ENCODE measurements around the gene LRRC49.
"Not testable (repeated sequence)": the region's sequence is repeated elsewhere in the genome, so short reads cannot be mapped to it uniquely, and the experiment has no call there.

The LRRC49 gene

GRCh38 chr15:70892002-70892911 is at the start of gene LRRC49, which contains the start of gene THAP10:
Gene LRRC49, plus strand, starts transcription at chr15:70892826. Its CDS starts 69 bp downstream, at chr15:70892895.
Gene THAP10, minus strand, starts transcription at chr15:70892433. Its CDS starts 161 bp downstream, at chr15:70892272.
- peak; percentile 91 for DNase-seq (ENCODE audit: low spot score)

- DNase-seq (ENCODE audit: low spot score) = no peak
These were observed 46.8 kb upstream of the LRRC49 start for GRCh38 chr15:70845602-70846360.

GRCh38 chr15:70851889-70852288 is 40.7 kb upstream of the LRRC49 start:
- DNase-seq (ENCODE audit: low spot score) = no peak

GRCh38 chr15:70852501-70853317 is 39.9 kb upstream of the LRRC49 start:
- DNase-seq (ENCODE audit: low spot score) = no peak

GRCh38 chr15:70853318-70853972 is 39.2 kb upstream of the LRRC49 start:
- peak; percentile 70 for DNase-seq (ENCODE audit: low spot score)

GRCh38 chr15:70853973-70854665 is 38.5 kb upstream of the LRRC49 start, which contains the start of gene LARP6:
Gene LARP6, minus strand, starts transcription at chr15:70854157. Its CDS starts 69 bp downstream, at chr15:70854088.
- DNase-seq (ENCODE audit: low spot score) = peak; percentile 84

- DNase-seq (ENCODE audit: low spot score) = no peak
These were observed 38.0 kb upstream of the LRRC49 start for GRCh38 chr15:70854666-70854976.

GRCh38 chr15:70855764-70856163 is 36.9 kb upstream of the LRRC49 start:
- DNase-seq (ENCODE audit: low spot score) = no peak

GRCh38 chr15:70856177-70856883 is 36.3 kb upstream of the LRRC49 start:
- no peak for DNase-seq (ENCODE audit: low spot score)

- no peak for DNase-seq (ENCODE audit: low spot score)
These were observed 35.6 kb upstream of the LRRC49 start for GRCh38 chr15:70856884-70857561.

- no peak for DNase-seq (ENCODE audit: low spot score)
These were observed 34.9 kb upstream of the LRRC49 start for GRCh38 chr15:70857562-70858285.

GRCh38 chr15:70858614-70859321 is 33.9 kb upstream of the LRRC49 start:
- DNase-seq (ENCODE audit: low spot score) = not testable (repeated sequence)

GRCh38 chr15:70859322-70859908 is 33.2 kb upstream of the LRRC49 start:
- no peak for DNase-seq (ENCODE audit: low spot score)

GRCh38 chr15:70859998-70860397 is 32.6 kb upstream of the LRRC49 start:
- no peak for DNase-seq (ENCODE audit: low spot score)

GRCh38 chr15:70863450-70864218 is 29.0 kb upstream of the LRRC49 start:
- DNase-seq (ENCODE audit: low spot score) = no peak

- DNase-seq (ENCODE audit: low spot score) = no peak
These were observed 25.5 kb upstream of the LRRC49 start for GRCh38 chr15:70866982-70867641.
